Ishikawa (cell line): ENCODE data around the gene PPP1R36.

ENCODE experiments used
- CEBPB ChIP-seq: IDR thresholded peaks from 2 replicates; pipeline ENCODE4 v1.6.1; 2012
- CREB1 ChIP-seq: IDR thresholded peaks from 2 replicates; pipeline ENCODE4 v1.6.1; 2012; ENCODE audit warnings: low read depth
- EGR1 ChIP-seq: IDR thresholded peaks from 2 replicates; pipeline ENCODE4 v1.6.1; 2012
- EP300 ChIP-seq: IDR thresholded peaks from 2 replicates; pipeline ENCODE4 v1.6.1; 2012; ENCODE audit warnings: borderline replicate concordance
- FOXM1 ChIP-seq: IDR thresholded peaks from 2 replicates; pipeline ENCODE4 v1.6.1; 2012; ENCODE audit warnings: low read depth, borderline replicate concordance
- NFIC ChIP-seq: IDR thresholded peaks from 2 replicates; pipeline ENCODE4 v1.6.1; 2012
- RAD21 ChIP-seq: IDR thresholded peaks from 2 replicates; pipeline ENCODE4 v1.6.1; 2012; ENCODE audit warnings: low read depth
- REST ChIP-seq: IDR thresholded peaks from 2 replicates; pipeline ENCODE4 v1.6.1; 2012; ENCODE audit warnings: low read depth, mild to moderate bottlenecking
- TAF1 ChIP-seq: IDR thresholded peaks from 2 replicates; pipeline ENCODE4 v1.6.1; 2012; ENCODE audit warnings: low read depth, mild to moderate bottlenecking
- TCF12 ChIP-seq: IDR thresholded peaks from 2 replicates; pipeline ENCODE4 v1.6.1; 2012; ENCODE audit warnings: low read depth
- TEAD4 ChIP-seq: IDR thresholded peaks from 2 replicates; pipeline ENCODE4 v1.6.1; 2012
- USF1 ChIP-seq: IDR thresholded peaks from 2 replicates; pipeline ENCODE4 v1.6.1; 2012
- YY1 ChIP-seq: IDR thresholded peaks from 2 replicates; pipeline ENCODE4 v1.6.1; 2012; ENCODE audit warnings: low read depth
- ZBTB7A ChIP-seq: IDR thresholded peaks from 2 replicates; pipeline ENCODE4 v1.6.1; 2012; ENCODE audit warnings: low read depth
- TF ChIP-seq, protein P1 (sequence below): IDR thresholded peaks from 2 replicates; pipeline ENCODE4 v1.6.1; 2012

The PPP1R36 gene

GRCh38 chr14:64637735-64638473 is 88.1 kb downstream of the PPP1R36 start:
- no peak for TF ChIP-seq FOXM1
- TF ChIP-seq TEAD4: no peak
- TF ChIP-seq REST: no peak
- no peak for TF ChIP-seq CREB1
- no peak for TF ChIP-seq USF1
- TF ChIP-seq TCF12: no peak
- TF ChIP-seq, protein P1, sequence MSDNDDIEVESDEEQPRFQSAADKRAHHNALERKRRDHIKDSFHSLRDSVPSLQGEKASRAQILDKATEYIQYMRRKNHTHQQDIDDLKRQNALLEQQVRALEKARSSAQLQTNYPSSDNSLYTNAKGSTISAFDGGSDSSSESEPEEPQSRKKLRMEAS: no peak
- no peak for TF ChIP-seq EP300
- no peak for TF ChIP-seq CEBPB
- no peak for TF ChIP-seq EGR1
- TF ChIP-seq TAF1: no peak
- no peak for TF ChIP-seq NFIC
- no peak for TF ChIP-seq YY1
- TF ChIP-seq ZBTB7A: no peak

DNA sequence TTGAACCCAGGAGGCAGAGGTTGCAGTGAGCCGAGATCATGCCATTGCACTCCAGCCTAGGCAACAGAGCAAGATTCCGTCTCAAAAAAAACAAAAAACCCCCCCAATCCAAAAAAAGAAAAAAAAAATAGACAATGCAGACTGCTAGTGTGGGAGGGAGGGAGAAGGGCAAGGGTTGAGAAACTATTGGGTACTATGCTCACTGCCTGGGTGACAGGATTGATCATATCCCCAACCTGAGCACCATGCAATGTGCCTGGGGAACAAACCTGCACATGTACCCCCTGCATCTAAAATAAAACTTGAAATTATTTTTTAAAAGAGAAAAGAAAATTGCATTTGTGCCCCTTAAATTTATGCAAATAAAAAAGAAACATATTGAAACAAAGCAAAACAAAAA is 88.9 kb downstream of the PPP1R36 start:
- TF ChIP-seq RAD21 (no peak), CREB1 (no peak), USF1 (no peak), CEBPB (no peak), EGR1 (no peak), FOXM1 (no peak), YY1 (no peak), TEAD4 (no peak)
